Thyroid gland (tissue), 4 donors: ENCODE data around the gene HOTAIR.

Experiments
- POLR2A ChIP-seq, 2 donors: fragments of 450-650 bp; IDR thresholded peaks; one replicate each; pipeline ENCODE4 v1.6.1; 2017; ENCODE audit warnings: antibody characterized with exemption in 2 of 2, mild to moderate bottlenecking in 2 of 2, moderate library complexity in 1 of 2
- TF ChIP-seq, protein P1 (sequence below), 6 experiments: fragments of 200-600 bp in 3 of 6; fragments of 450-650 bp in 3 of 6; sonication (generic) in 3 of 6; IDR thresholded peaks; one replicate each; pipeline ENCODE4 v1.5.1; 2016 to 2019; ENCODE audit warnings: antibody characterized with exemption in 6 of 6, mild to moderate bottlenecking in 2 of 6, inconsistent platforms in 1 of 6, moderate library complexity in 1 of 6

DNA sequence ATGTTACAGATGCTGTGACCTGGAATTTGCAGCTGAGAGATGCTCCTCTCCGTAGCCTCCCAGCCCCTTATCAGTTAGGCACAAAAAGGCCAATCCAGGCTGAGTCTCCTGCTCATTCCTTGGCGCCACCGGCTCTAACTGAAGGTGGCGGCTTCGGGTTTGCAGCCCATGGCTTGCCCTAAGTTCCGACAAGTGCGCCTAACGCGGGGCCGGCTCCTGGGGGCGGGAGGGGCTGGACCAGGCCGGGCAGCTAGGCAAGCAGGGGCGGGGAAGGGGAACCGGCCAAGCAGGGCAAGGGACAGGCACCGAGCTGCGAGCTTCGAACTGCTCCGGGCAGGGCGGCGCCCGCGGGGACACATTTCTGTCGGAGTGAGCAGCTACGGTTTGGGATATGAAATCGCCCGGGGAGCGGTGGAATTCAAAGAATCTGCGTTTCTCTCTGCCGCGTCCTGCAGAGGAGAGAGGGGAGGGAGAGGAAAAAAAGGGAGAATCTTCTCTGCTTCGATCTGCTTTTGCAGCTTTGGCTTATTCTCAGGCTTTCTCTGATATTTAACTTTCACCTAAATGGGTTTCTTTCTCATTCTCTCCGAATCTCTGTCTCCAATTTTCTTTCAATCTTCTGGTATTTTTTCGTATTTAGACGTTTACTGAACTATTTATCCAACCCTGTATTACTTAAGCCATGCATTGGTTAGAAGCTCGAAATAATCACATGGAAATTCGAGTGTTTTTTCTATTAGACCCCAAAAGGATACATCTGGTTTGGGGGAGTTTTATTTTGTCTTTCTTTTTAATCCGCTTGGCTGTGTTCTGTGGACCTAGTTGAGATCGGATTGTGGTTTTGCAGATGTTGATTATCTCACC, 21.7 kb downstream of the HOTAIR start:
- TF ChIP-seq, protein P1, sequence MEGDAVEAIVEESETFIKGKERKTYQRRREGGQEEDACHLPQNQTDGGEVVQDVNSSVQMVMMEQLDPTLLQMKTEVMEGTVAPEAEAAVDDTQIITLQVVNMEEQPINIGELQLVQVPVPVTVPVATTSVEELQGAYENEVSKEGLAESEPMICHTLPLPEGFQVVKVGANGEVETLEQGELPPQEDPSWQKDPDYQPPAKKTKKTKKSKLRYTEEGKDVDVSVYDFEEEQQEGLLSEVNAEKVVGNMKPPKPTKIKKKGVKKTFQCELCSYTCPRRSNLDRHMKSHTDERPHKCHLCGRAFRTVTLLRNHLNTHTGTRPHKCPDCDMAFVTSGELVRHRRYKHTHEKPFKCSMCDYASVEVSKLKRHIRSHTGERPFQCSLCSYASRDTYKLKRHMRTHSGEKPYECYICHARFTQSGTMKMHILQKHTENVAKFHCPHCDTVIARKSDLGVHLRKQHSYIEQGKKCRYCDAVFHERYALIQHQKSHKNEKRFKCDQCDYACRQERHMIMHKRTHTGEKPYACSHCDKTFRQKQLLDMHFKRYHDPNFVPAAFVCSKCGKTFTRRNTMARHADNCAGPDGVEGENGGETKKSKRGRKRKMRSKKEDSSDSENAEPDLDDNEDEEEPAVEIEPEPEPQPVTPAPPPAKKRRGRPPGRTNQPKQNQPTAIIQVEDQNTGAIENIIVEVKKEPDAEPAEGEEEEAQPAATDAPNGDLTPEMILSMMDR (IDR thresholded peaks at IDR 0.05), result no peak
- no peak for TF ChIP-seq POLR2A (IDR thresholded peaks at IDR 0.05)
